ENCODE results near the gene POP4. TPM values are rescaled to one million over a fixed set of nuclear protein-coding genes. Genes with fewer than 3 reads are reported as not detected.

The POP4 gene, protein sequence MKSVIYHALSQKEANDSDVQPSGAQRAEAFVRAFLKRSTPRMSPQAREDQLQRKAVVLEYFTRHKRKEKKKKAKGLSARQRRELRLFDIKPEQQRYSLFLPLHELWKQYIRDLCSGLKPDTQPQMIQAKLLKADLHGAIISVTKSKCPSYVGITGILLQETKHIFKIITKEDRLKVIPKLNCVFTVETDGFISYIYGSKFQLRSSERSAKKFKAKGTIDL
- total RNA-seq = 58.6 and 81.2 TPM in 2 replicates

DNA sequence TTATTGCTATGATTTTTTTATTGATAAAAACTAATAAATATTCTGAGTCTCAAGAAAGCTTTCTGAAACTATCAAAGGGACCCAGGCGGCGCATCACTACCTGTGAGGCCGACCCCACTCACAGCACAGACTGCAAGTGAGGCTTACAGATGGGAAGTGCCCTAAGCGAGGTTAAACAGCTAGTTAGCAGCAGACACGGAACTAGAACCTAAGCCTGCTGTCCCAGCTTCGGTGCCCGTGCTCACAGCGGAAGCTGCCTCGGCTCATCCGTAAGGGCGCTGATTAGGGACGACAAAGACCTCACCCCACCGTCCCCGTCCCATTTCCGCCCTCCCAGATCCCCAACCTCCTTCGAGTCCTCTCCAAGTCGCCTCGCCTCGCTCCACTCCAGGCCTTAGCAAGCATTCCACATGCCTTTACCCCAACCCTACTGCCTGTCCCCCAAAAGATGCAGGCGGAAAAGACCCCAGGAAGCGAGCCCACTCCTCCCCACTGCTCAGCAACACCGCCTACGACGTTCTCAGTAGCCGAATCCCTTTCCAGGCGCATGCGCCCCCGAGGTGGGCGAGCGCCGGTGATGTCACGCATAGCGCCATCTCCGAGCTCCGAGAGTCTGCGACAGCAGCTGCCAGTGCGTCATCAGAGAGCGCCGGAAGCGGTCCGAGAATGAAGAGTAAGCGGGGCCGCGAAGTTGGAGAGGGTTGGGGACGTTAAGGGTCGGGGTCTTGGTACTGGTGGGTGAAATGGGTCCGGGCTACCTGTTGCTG, at the start of gene POP4:
POP4 (plus strand) TSS at position 631 of the 767 bp plus-strand sequence; CDS start at position 667, 36 bp downstream.

DNA sequence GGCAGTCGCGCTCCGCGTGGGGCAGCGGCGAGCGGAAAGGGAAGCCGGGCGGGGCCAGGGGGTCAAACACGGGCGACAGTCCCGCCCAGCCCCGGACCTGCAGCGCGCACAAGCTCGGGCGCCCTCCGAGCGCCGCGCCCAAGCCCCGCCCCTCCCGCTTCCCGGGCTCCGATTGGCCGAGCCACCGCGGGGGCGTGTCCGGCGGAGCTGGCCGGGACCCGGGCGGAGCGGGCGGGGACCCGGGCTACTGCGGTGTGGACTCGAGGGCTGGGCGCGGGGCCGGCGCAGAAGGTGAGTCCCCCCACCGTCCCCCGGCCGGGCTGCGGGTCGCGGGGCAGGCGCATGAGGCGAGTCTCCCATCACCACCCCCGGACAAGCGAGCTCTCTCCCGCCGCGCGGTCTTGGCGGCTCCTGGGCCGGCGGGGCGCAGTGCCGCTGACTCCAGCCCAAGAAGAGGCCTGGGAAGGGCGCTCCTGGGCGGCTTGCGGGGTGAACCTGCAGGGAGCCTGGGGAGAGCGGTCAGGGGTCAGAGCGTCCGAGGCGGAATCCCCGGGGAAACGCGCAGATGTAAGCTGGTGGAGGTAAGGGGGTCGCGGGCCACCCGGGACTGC, 59.2 kb downstream of the POP4 start, which contains the start of gene PLEKHF1:
PLEKHF1 (plus strand) TSS at position 247 of the 611 bp plus-strand sequence. CDS start 8,379 bp downstream, outside the sequence.

Other genes starting within 250 kb of the POP4 start
- gene VSTM2B, start 80.3 kb upstream of the POP4 start, total RNA-seq = not detected in 2 replicates
- gene PLEKHF1, start 59.2 kb downstream of the POP4 start, total RNA-seq = 11.6 and 28.2 TPM in 2 replicates
- 19.7 and 39.8 TPM in 2 replicates for gene C19orf12, start 109.0 kb downstream of the POP4 start, total RNA-seq
- gene CCNE1, start 205.7 kb downstream of the POP4 start, total RNA-seq = 5.3 and 8.6 TPM in 2 replicates

All from placental pericyte (primary cell).